Mucosa of descending colon (tissue), 3 donors: ENCODE results near the gene IL17RD. TPM values are rescaled to one million over a fixed set of nuclear protein-coding genes. Genes with fewer than 3 reads are reported as not detected.

Experiments used
- ATAC-seq: fragments of 200-7000 bp; cut with Tn5 transposase; one replicate; pipeline ENCODE4 v1.9.1; 2020; ENCODE audit warnings: mild to moderate bottlenecking, moderate library complexity
- DNase-seq, 3 donors: peaks; one replicate each; pipeline ENCODE4 v3.0.0-alpha.2; 2020
- H3K36me3 ChIP-seq: fragments of 200-600 bp; one replicate; pipeline ENCODE4 v1.8.0; 2021; ENCODE audit warnings: low read depth, mild to moderate bottlenecking
- H3K4me1 ChIP-seq: fragments of 200-600 bp; one replicate; pipeline ENCODE4 v1.8.0; 2021; ENCODE audit warnings: low read depth, mild to moderate bottlenecking
- H3K4me3 ChIP-seq: fragments of 200-600 bp; one replicate; pipeline ENCODE4 v1.8.0; 2021; ENCODE audit warnings: mild to moderate bottlenecking
- H3K9me3 ChIP-seq: fragments of 200-600 bp; one replicate; pipeline ENCODE4 v1.8.0; 2021; ENCODE audit warnings: mild to moderate bottlenecking
- CTCF ChIP-seq: fragments of 200-600 bp; IDR thresholded peaks from one replicate; pipeline ENCODE4 v1.8.0; 2022; ENCODE audit warnings: antibody characterized with exemption, mild to moderate bottlenecking
- intact Hi-C, 2 donors: fragments of 100-400 bp; cut with DNase I in 1 of 2; cut with micrococcal nuclease in 1 of 2; formaldehyde crosslinking; loops; one replicate each; pipeline versions ENCODE4 v1.11.0 to v1.11.1; 2022; cut with DNase I, micrococcal nuclease
- total RNA-seq, 3 donors: library from RNA; stranded (reverse); fragmentation: NEBNext Ultra II Directional in 2 of 3; extraction: Animal tissue kit (Norgen Biotek cat#: 25700) in 2 of 3; gene quantifications; one replicate each; pipeline versions ENCODE4 v1.2.1 to v1.2.4, GENCODE V29; 2021 to 2023
- donor health status: DM: no; HTN: no; CAD: no; lungs with moderate emphysema.
- donor health status: DM: no; HTN: no; CAD: no.
- donor health status: DM: no; HTN: yes; CAD: no.

The IL17RD gene
- total RNA-seq, 3 donors from 2014 or later, result 1.2 to 14.8 (median 1.4) TPM

GRCh38 chr3:57064572-57064971, 100.6 kb downstream of the IL17RD start:
- Histone ChIP-seq H3K4me1 (peaks cover 6% of the 10 kb centered on the region), H3K4me3 (no peak overlapping the region), H3K36me3 (no peaks in the 10 kb centered on the region), H3K9me3 (no peaks in the 10 kb centered on the region)
- no peak for TF ChIP-seq CTCF
- ATAC-seq (no peak), DNase-seq (no peak)
- intact Hi-C loops, result no loop called here

- peaks cover 6% of the 10 kb centered on the region for H3K4me1 ChIP-seq
- intact Hi-C loops, result no loop called here
- no peaks in the 10 kb centered on the region for H3K9me3 ChIP-seq
Observed at GRCh38 chr3:57064001-57064400, 101.2 kb downstream of the IL17RD start.

GRCh38 chr3:57063032-57063431, 102.1 kb downstream of the IL17RD start:
- no peaks in the 10 kb centered on the region for H3K36me3 ChIP-seq
- intact Hi-C loops, result no loop called here
- no peak for DNase-seq
- H3K4me1 ChIP-seq, result peaks cover 4% of the 10 kb centered on the region
- H3K4me3 ChIP-seq, result no peak overlapping the region
- no peak for ATAC-seq
- no peaks in the 10 kb centered on the region for H3K9me3 ChIP-seq
- no peak for TF ChIP-seq CTCF

More at GRCh38 chr3:57064001-57064400, 101.2 kb downstream of the IL17RD start:
- H3K4me3 ChIP-seq, result no peak overlapping the region
- TF ChIP-seq CTCF, result no peak
- ATAC-seq (no peak), DNase-seq (no peak)
- H3K36me3 ChIP-seq, result no peaks in the 10 kb centered on the region

GRCh38 chr3:57062101-57062631, 103.0 kb downstream of the IL17RD start:
- intact Hi-C loops, result no loop called here
- peaks cover 4% of the 10 kb centered on the region for H3K4me1 ChIP-seq
- H3K4me3 ChIP-seq, result no peak overlapping the region
- H3K36me3 ChIP-seq, result no peaks in the 10 kb centered on the region
- TF ChIP-seq CTCF, result no peak
- DNase-seq (no peak), ATAC-seq (no peak)
- H3K9me3 ChIP-seq, result no peaks in the 10 kb centered on the region

- H3K4me1 ChIP-seq, result peaks cover 4% of the 10 kb centered on the region
- no peak for DNase-seq
Observed at GRCh38 chr3:57061556-57061955, 103.6 kb downstream of the IL17RD start.

More at GRCh38 chr3:57061556-57061955, 103.6 kb downstream of the IL17RD start:
- H3K4me3 ChIP-seq, result no peak overlapping the region
- intact Hi-C loops, result no loop called here
- no peak for TF ChIP-seq CTCF
- ATAC-seq, result no peak
- H3K36me3 ChIP-seq, result no peaks in the 10 kb centered on the region
- no peaks in the 10 kb centered on the region for H3K9me3 ChIP-seq
